HCT116 (cell line): ENCODE results near the gene NR2F1-AS1. TPM values are rescaled to one million over a fixed set of nuclear protein-coding genes. Genes with fewer than 3 reads are reported as not detected.

ENCODE experiments used
- ATAC-seq: fragments of 200-7000 bp; cut with Tn5 transposase; 2 replicates; pipeline ENCODE4 v1.9.1; 2020; ENCODE audit warnings: mild to moderate bottlenecking, moderate library complexity
- BruUV-seq: library from RNA; stranded (reverse); fragments of 400-500 nt; replicated peaks from 2 replicates; lab custom pipeline; 2021; lab: Mats Ljungman, UMichigan
- CTCF ChIA-PET: fragments of 300-600 bp; sonication (Branson Sonifier 250); formaldehyde crosslinking; loops from one replicate; lab custom pipeline; 2021; ENCODE audit warnings: antibody characterized with exemption; lab: Charles Lee
- POLR2A ChIA-PET: fragments of 300-600, 350-600 bp; sonication (Branson Sonifier 250); formaldehyde crosslinking; loops from one replicate; lab custom pipeline; 2021; ENCODE audit warnings: antibody characterized with exemption; lab: Charles Lee
- RAD21 ChIA-PET, 2 experiments: fragments of 300-600 bp; sonication (Branson Sonifier 250); formaldehyde crosslinking; loops; one replicate each; lab custom pipeline; 2023; ENCODE audit warnings: low total read pairs in 2 of 2; ENCODE audit not compliant: uncharacterized antibody in 2 of 2, unreplicated experiment in 2 of 2, low non-redundant PET in 1 of 2; lab: Charles Lee
- DNase-seq: peaks from one replicate; pipeline ENCODE4 v3.0.0-alpha.2; 2010; ENCODE audit warnings: low read depth, low spot score
- H2AFZ ChIP-seq: fragments of 200-600 bp; shearing (Covaris generic), sonication (generic); 2 replicates; pipeline ENCODE4 v1.6.1; 2017; ENCODE audit warnings: low read depth, mixed run types, mixed read lengths, antibody characterized with exemption, low read length; ENCODE audit not compliant: poor library complexity, severe bottlenecking
- H3K27ac ChIP-seq: 2 replicates; pipeline ENCODE4 v1.5.1; 2012; ENCODE audit warnings: low read depth, low read length
- H3K27me3 ChIP-seq: fragments of 200-600 bp; sonication (generic); 2 replicates; pipeline ENCODE4 v1.6.1; 2016; ENCODE audit warnings: mixed run types, low read length, mixed read lengths; ENCODE audit not compliant: insufficient read depth
- H3K36me3 ChIP-seq, 2 experiments: fragments of 200-500 bp in 1 of 2; fragments of 200-600 bp in 1 of 2; sonication (Bioruptor generic) in 1 of 2; sonication (generic) in 1 of 2; 2 replicates each; pipeline versions ENCODE4 v1.5.1 to v1.6.1; 2014 to 2016; ENCODE audit warnings: low read length in 2 of 2, inconsistent platforms in 1 of 2, mixed read lengths in 1 of 2, mixed run types in 1 of 2; ENCODE audit not compliant: insufficient read depth in 2 of 2, control insufficient read depth in 1 of 2
- H3K4me1 ChIP-seq, 2 experiments: fragments of 200-600 bp in 1 of 2; sonication (generic) in 1 of 2; 2 replicates each; pipeline versions ENCODE4 v1.5.1 to v1.6.1; 2012 to 2017; ENCODE audit warnings: low read length in 2 of 2, inconsistent platforms in 1 of 2, mild to moderate bottlenecking in 1 of 2, mixed read lengths in 1 of 2, mixed run types in 1 of 2, moderate library complexity in 1 of 2; ENCODE audit not compliant: insufficient read depth in 2 of 2, control insufficient read depth in 1 of 2
- H3K4me2 ChIP-seq: fragments of 200-600 bp; sonication (generic); 2 replicates; pipeline ENCODE4 v1.6.1; 2017; ENCODE audit warnings: mixed run types, low read length, mixed read lengths
- H3K4me3 ChIP-seq, 2 experiments: fragments of 200-600 bp in 1 of 2; sonication (generic) in 1 of 2; replicated peaks in 1 of 2; 2 replicates each; pipeline ENCODE4 v1.5.1; 2011 to 2016; ENCODE audit warnings: low read length in 2 of 2, control low read depth in 1 of 2, low read depth in 1 of 2, mild to moderate bottlenecking in 1 of 2, mixed read lengths in 1 of 2, mixed run types in 1 of 2
- H3K79me2 ChIP-seq: fragments of 200-600 bp; sonication (generic); 2 replicates; pipeline ENCODE4 v1.6.1; 2017; ENCODE audit warnings: mild to moderate bottlenecking, mixed run types, low read length, moderate library complexity, mixed read lengths; ENCODE audit not compliant: insufficient read depth
- H3K9ac ChIP-seq: fragments of 200-600 bp; sonication (generic); 2 replicates; pipeline ENCODE4 v1.6.1; 2016; ENCODE audit warnings: low read length, mixed read lengths
- H3K9me2 ChIP-seq: fragments of 200-600 bp; sonication (generic), shearing (Covaris generic); 2 replicates; pipeline ENCODE4 v1.6.1; 2017; ENCODE audit warnings: mixed run types, mild to moderate bottlenecking, moderate library complexity; ENCODE audit not compliant: insufficient read depth
- H3K9me3 ChIP-seq, 2 experiments: fragments of 200-500 bp in 1 of 2; fragments of 200-600 bp in 1 of 2; sonication (Bioruptor generic) in 1 of 2; sonication (generic) in 1 of 2; 2 replicates each; pipeline ENCODE4 v1.6.1; 2014 to 2017; ENCODE audit warnings: low read length in 2 of 2, mixed read lengths in 2 of 2, inconsistent platforms in 1 of 2, low read depth in 1 of 2, mild to moderate bottlenecking in 1 of 2, mixed run types in 1 of 2, moderate library complexity in 1 of 2; ENCODE audit not compliant: control insufficient read depth in 1 of 2, insufficient read depth in 1 of 2
- H4K20me1 ChIP-seq: fragments of 200-600 bp; sonication (generic), shearing (Covaris generic); 2 replicates; pipeline ENCODE4 v1.6.1; 2017; ENCODE audit warnings: mixed run types, mild to moderate bottlenecking, moderate library complexity; ENCODE audit not compliant: insufficient read depth
- CBX3 ChIP-seq: IDR thresholded peaks from 2 replicates; pipeline ENCODE4 v1.6.1; 2012; ENCODE audit warnings: low read depth
- EGR1 ChIP-seq: IDR thresholded peaks from 2 replicates; pipeline ENCODE4 v1.6.1; 2012; ENCODE audit warnings: low read depth
- EZH2 ChIP-seq: fragments of 200-600 bp; sonication (generic); IDR thresholded peaks from 2 replicates; pipeline ENCODE4 v1.6.1; 2017; ENCODE audit warnings: antibody characterized with exemption, mixed run types
- EZH2phosphoT487 ChIP-seq: fragments of 200-600 bp; IDR thresholded peaks from 2 replicates; pipeline ENCODE4 v1.6.1; 2018; ENCODE audit warnings: antibody characterized with exemption, borderline replicate concordance
- POLR2A ChIP-seq: IDR thresholded peaks from 2 replicates; pipeline ENCODE4 v1.7.0; 2011; ENCODE audit warnings: borderline replicate concordance; ENCODE audit not compliant: insufficient read depth, insufficient read length; ENCODE audit errors: extremely low read depth
- POLR2AphosphoS5 ChIP-seq: IDR thresholded peaks from 2 replicates; pipeline ENCODE4 v1.6.1; 2011; ENCODE audit warnings: mild to moderate bottlenecking, low read depth, low read length, moderate library complexity
- RAD21 ChIP-seq: IDR thresholded peaks from 2 replicates; pipeline ENCODE4 v1.6.1; 2012; ENCODE audit warnings: low read depth, mild to moderate bottlenecking
- SIN3A ChIP-seq: IDR thresholded peaks from 2 replicates; pipeline ENCODE4 v1.6.1; 2012; ENCODE audit warnings: low read depth
- SRF ChIP-seq: IDR thresholded peaks from 2 replicates; pipeline ENCODE4 v1.6.1; 2012; ENCODE audit warnings: low read depth
- TCF7L2 ChIP-seq: IDR thresholded peaks from 2 replicates; pipeline ENCODE4 v1.7.0; 2011; ENCODE audit warnings: borderline replicate concordance, inconsistent platforms; ENCODE audit not compliant: insufficient read depth, insufficient read length; ENCODE audit errors: extremely low read depth
- YY1 ChIP-seq: IDR thresholded peaks from 2 replicates; pipeline ENCODE4 v1.6.1; 2011; ENCODE audit warnings: low read length, low read depth, moderate library complexity, mild to moderate bottlenecking; ENCODE audit not compliant: insufficient replicate concordance; ENCODE audit errors: extremely low read depth
- ZFX ChIP-seq: fragments of 450-650 bp; IDR thresholded peaks from 2 replicates; pipeline ENCODE4 v1.6.1; 2017
- ZNF274 ChIP-seq: fragments of 200-500 bp; sonication (Bioruptor generic); IDR thresholded peaks from 2 replicates; pipeline ENCODE4 v1.6.1; 2014; ENCODE audit warnings: mild to moderate bottlenecking, low read depth, low read length, inconsistent platforms
- intact Hi-C: fragments of 100-400 bp; cut with micrococcal nuclease; formaldehyde crosslinking; loops from 2 replicates; pipeline ENCODE4 v1.10.0; 2022
- total RNA-seq: library from RNA; stranded (reverse); gene quantifications from one replicate; pipeline ENCODE4 v1.2.1, GENCODE V29; 2021; ENCODE audit not compliant: unreplicated experiment
- TF ChIP-seq, protein P1 (sequence below): IDR thresholded peaks from 2 replicates; pipeline ENCODE4 v1.6.1; 2012; ENCODE audit warnings: low read depth
- TF ChIP-seq, protein P2 (sequence below), 3 experiments: fragments of 200-600 bp in 1 of 3; sonication (generic) in 1 of 3; IDR thresholded peaks in 2 of 3; conservative IDR thresholded peaks in 1 of 3; 2 replicates each; pipeline ENCODE4 v1.5.1; 2012 to 2017; ENCODE audit warnings: low read depth in 2 of 3, low read length in 2 of 3, antibody characterized with exemption in 1 of 3, borderline replicate concordance in 1 of 3, control low read depth in 1 of 3, mild to moderate bottlenecking in 1 of 3, mixed read lengths in 1 of 3, mixed run types in 1 of 3, moderate library complexity in 1 of 3; ENCODE audit not compliant: insufficient read depth in 1 of 3
- TF ChIP-seq, protein P3 (sequence below): IDR thresholded peaks from 2 replicates; pipeline ENCODE4 v1.6.1; 2012

Gene NR2F1-AS1
- total RNA-seq, 1 experiment from 2014 or later: 20.1 TPM

DNA sequence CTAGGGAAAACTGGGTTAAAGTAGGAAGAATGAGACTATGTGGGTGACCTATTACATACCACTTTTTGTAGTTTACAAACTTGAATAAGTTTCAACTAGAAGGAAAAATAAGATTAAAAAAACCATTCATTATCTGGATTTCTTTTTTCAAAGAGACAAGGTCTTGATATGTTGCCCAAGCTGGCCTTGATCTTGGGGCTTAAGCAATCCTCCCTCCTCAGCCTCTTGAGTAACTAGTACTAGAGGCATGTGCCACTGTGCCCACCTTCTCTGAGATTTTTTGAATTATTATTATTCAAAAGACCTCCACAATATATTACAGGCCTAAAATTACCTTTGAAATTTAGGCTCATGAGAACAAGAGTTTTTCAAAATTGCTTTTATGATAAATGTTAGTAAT, 63.2 kb downstream of the NR2F1-AS1 start:
- Histone ChIP-seq H3K27ac (no peak overlapping the region), H3K27me3 (no peaks in the 10 kb centered on the region), H3K9me2 (no peaks in the 10 kb centered on the region), H3K79me2 (no peaks in the 10 kb centered on the region), H3K36me3 (no peaks in the 10 kb centered on the region), H3K4me1 (no peaks in the 10 kb centered on the region; a peak in 1 of 4 replicates), H3K9me3 (0 out of 4 replicates have a peak, but pooled peaks cover 0 to 4% of the 10 kb centered on the region in 2 experiments), H3K4me3 (no peak overlapping the region), H3K4me2 (no peak overlapping the region), H2AFZ (no peak overlapping the region), H4K20me1 (no peaks in the 10 kb centered on the region), H3K9ac (no peak overlapping the region)
- BruUV-seq: no TSS peak
- intact Hi-C loops: no loop called here
- RAD21 ChIA-PET: no interaction called here
- ATAC-seq: no peak
- TF ChIP-seq SRF (no peak), EZH2 (no peak), EGR1 (no peak), POLR2AphosphoS5 (no peak), YY1 (no peak), RAD21 (no peak), EZH2phosphoT487 (no peak), CBX3 (no peak), ZNF274 (no peak), TCF7L2 (no peak), ZFX (no peak), SIN3A (no peak), POLR2A (no peak)
- TF ChIP-seq, protein P1, sequence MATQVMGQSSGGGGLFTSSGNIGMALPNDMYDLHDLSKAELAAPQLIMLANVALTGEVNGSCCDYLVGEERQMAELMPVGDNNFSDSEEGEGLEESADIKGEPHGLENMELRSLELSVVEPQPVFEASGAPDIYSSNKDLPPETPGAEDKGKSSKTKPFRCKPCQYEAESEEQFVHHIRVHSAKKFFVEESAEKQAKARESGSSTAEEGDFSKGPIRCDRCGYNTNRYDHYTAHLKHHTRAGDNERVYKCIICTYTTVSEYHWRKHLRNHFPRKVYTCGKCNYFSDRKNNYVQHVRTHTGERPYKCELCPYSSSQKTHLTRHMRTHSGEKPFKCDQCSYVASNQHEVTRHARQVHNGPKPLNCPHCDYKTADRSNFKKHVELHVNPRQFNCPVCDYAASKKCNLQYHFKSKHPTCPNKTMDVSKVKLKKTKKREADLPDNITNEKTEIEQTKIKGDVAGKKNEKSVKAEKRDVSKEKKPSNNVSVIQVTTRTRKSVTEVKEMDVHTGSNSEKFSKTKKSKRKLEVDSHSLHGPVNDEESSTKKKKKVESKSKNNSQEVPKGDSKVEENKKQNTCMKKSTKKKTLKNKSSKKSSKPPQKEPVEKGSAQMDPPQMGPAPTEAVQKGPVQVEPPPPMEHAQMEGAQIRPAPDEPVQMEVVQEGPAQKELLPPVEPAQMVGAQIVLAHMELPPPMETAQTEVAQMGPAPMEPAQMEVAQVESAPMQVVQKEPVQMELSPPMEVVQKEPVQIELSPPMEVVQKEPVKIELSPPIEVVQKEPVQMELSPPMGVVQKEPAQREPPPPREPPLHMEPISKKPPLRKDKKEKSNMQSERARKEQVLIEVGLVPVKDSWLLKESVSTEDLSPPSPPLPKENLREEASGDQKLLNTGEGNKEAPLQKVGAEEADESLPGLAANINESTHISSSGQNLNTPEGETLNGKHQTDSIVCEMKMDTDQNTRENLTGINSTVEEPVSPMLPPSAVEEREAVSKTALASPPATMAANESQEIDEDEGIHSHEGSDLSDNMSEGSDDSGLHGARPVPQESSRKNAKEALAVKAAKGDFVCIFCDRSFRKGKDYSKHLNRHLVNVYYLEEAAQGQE: no peak
- TF ChIP-seq, protein P2, sequence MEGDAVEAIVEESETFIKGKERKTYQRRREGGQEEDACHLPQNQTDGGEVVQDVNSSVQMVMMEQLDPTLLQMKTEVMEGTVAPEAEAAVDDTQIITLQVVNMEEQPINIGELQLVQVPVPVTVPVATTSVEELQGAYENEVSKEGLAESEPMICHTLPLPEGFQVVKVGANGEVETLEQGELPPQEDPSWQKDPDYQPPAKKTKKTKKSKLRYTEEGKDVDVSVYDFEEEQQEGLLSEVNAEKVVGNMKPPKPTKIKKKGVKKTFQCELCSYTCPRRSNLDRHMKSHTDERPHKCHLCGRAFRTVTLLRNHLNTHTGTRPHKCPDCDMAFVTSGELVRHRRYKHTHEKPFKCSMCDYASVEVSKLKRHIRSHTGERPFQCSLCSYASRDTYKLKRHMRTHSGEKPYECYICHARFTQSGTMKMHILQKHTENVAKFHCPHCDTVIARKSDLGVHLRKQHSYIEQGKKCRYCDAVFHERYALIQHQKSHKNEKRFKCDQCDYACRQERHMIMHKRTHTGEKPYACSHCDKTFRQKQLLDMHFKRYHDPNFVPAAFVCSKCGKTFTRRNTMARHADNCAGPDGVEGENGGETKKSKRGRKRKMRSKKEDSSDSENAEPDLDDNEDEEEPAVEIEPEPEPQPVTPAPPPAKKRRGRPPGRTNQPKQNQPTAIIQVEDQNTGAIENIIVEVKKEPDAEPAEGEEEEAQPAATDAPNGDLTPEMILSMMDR (IDR thresholded peaks at IDR 0.05 in 2 of 3, conservative IDR thresholded peaks at IDR 0.05 in 1 of 3; ENCODE audit: borderline replicate concordance in 1 of 3, insufficient read depth in 1 of 3, low read depth in 2 of 3, low read length in 2 of 3): no peak
- TF ChIP-seq, protein P3, sequence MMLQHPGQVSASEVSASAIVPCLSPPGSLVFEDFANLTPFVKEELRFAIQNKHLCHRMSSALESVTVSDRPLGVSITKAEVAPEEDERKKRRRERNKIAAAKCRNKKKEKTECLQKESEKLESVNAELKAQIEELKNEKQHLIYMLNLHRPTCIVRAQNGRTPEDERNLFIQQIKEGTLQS: no peak
- POLR2A ChIA-PET: no interaction called here
- no peak for DNase-seq
- CTCF ChIA-PET: no interaction called here
